ENCODE data around the gene PKP4. TPM values are rescaled to one million over a fixed set of nuclear protein-coding genes. Genes with fewer than 3 reads are reported as not detected.

Gene PKP4
- total and polyA plus RNA-seq, 9 donors: 22.7 to 60.9 (median 46.6) TPM

- Histone ChIP-seq H3K4me1 (ENCODE audit: insufficient read depth) (no peaks in the 10 kb centered on the region), H3K9me3 (no peaks in the 10 kb centered on the region), H3K27ac (no peak overlapping the region), H3K27me3 (no peaks in the 10 kb centered on the region), H3K36me3 (no peaks in the 10 kb centered on the region), H3K4me3 (no peak overlapping the region)
- no peak for DNase-seq
- intact Hi-C loops (cut with DNase I): no loop called here
- 48 to 61% (median 51%) methylated on average over 8 of the region's 8 CpGs for WGBS, 3 donors
- TF ChIP-seq, protein P1, sequence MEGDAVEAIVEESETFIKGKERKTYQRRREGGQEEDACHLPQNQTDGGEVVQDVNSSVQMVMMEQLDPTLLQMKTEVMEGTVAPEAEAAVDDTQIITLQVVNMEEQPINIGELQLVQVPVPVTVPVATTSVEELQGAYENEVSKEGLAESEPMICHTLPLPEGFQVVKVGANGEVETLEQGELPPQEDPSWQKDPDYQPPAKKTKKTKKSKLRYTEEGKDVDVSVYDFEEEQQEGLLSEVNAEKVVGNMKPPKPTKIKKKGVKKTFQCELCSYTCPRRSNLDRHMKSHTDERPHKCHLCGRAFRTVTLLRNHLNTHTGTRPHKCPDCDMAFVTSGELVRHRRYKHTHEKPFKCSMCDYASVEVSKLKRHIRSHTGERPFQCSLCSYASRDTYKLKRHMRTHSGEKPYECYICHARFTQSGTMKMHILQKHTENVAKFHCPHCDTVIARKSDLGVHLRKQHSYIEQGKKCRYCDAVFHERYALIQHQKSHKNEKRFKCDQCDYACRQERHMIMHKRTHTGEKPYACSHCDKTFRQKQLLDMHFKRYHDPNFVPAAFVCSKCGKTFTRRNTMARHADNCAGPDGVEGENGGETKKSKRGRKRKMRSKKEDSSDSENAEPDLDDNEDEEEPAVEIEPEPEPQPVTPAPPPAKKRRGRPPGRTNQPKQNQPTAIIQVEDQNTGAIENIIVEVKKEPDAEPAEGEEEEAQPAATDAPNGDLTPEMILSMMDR (IDR thresholded peaks at IDR 0.05): no peak
- TF ChIP-seq EP300 (IDR thresholded peaks at IDR 0.05) (no peak), POLR2A (IDR thresholded peaks at IDR 0.05) (no peak)
Measured at GRCh38 chr2:158724803-158725381, 268.1 kb downstream of the PKP4 start.

DNA sequence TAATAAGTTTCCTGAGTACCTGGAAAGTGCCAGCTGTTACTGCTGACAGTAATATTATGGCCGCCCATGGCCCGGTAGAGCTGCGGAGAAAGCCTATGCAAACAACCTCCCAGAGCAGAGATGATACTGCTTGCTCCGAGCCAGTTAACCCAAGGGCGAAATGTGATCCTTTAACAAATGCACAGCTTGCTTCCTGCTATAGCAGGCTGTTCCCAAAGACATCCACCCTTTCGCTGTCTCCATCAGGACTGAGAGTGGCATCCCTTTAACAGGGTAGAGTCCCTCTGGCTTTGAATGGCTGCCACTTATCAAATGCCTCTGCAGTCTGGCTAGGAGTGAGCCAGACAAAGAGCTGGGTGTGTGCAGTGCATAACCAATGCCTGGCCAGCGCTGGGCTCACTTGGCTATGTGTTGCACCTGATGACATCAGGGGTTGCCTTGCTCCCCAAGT, 268.7 kb downstream of the PKP4 start:
- Histone ChIP-seq H3K27ac (no peak overlapping the region), H3K4me1 (ENCODE audit: insufficient read depth) (no peaks in the 10 kb centered on the region), H3K27me3 (no peaks in the 10 kb centered on the region), H3K36me3 (no peaks in the 10 kb centered on the region), H3K4me3 (no peak overlapping the region), H3K9me3 (no peaks in the 10 kb centered on the region)
- intact Hi-C loops (cut with DNase I): no loop called here
- DNase-seq: no peak
- 63 to 67% (median 65%) methylated on average over 7 of the region's 7 CpGs for WGBS, 3 donors
- TF ChIP-seq EP300 (IDR thresholded peaks at IDR 0.05) (no peak), POLR2A (IDR thresholded peaks at IDR 0.05) (no peak)
- TF ChIP-seq, protein P1 (IDR thresholded peaks at IDR 0.05): no peak

- H3K4me1 ChIP-seq (ENCODE audit: insufficient read depth): no peaks in the 10 kb centered on the region
- H3K9me3 ChIP-seq: no peaks in the 10 kb centered on the region
- no peak overlapping the region for H3K27ac ChIP-seq
- TF ChIP-seq, protein P1 (IDR thresholded peaks at IDR 0.05): no peak
- TF ChIP-seq POLR2A (IDR thresholded peaks at IDR 0.05): no peak
- TF ChIP-seq EP300 (IDR thresholded peaks at IDR 0.05): no peak
- intact Hi-C loops (cut with DNase I): no loop called here
- H3K4me3 ChIP-seq: no peak overlapping the region
- H3K27me3 ChIP-seq: no peaks in the 10 kb centered on the region
- 67 to 74% (median 71%) methylated on average over 8 of the region's 8 CpGs for WGBS, 3 donors
- H3K36me3 ChIP-seq: no peaks in the 10 kb centered on the region
- DNase-seq: no peak
Measured at GRCh38 chr2:158726911-158727592, 270.3 kb downstream of the PKP4 start.

GRCh38 chr2:158728422-158728821, 271.7 kb downstream of the PKP4 start:
- Histone ChIP-seq H3K36me3 (no peaks in the 10 kb centered on the region), H3K9me3 (no peaks in the 10 kb centered on the region), H3K27ac (no peak overlapping the region), H3K4me3 (no peak overlapping the region), H3K27me3 (no peaks in the 10 kb centered on the region), H3K4me1 (ENCODE audit: insufficient read depth) (no peaks in the 10 kb centered on the region)
- DNase-seq: no peak
- TF ChIP-seq POLR2A (IDR thresholded peaks at IDR 0.05) (no peak), EP300 (IDR thresholded peaks at IDR 0.05) (no peak)
- TF ChIP-seq, protein P1 (IDR thresholded peaks at IDR 0.05): no peak
- intact Hi-C loops (cut with DNase I): no loop called here
- WGBS, 3 donors: 79 to 87% (median 80%) methylated on average over 7 of the region's 7 CpGs

All from ovary (tissue), 9 donors.